NCI-H226 (cell line): ENCODE results near the gene EIF4H.
A peak's percentile ranks its signal among the peaks of the same experiment; 100 is the strongest.
"Not testable (repeated sequence)": the region's sequence is repeated elsewhere in the genome, so short reads cannot be mapped to it uniquely, and the experiment has no call there.

Source experiments
- DNase-seq: peaks from one replicate; pipeline ENCODE4 v3.0.0-alpha.2; 2015

Gene EIF4H

DNA sequence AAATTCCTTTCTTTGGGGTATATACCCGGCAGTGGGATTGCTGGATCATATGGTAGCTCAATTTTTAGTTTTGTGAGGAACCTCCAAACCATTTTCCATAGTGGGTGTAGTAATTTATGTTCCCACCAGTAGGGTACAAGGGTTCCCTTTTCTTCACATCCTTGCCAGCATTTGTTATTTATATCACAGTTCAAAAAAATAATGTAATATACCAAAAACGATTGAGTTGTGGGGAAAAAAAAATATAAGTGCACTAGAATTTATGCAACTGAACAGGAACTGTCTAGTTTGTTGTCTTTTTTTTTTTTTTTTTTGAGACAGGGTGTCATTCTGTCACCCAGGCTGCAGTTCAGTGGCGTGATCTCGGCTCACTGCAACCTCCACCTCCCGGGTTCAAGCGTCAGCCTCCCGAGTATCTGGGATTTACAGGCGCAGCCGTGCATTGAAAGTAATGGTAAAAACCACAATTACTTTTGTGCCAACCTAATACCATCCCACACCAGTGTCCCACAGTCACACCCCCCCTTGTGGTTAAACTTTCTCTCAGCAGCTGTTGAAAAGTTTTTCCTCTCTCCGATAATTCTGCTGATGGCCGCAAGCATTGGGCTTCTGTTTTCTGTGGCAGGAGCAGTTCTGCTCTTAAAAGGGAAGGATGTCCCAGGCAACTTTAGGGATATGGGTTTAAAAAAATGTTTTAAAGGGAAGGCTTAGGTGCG is 28.8 kb downstream of the EIF4H start:
- DNase-seq: peak; percentile 26

DNA sequence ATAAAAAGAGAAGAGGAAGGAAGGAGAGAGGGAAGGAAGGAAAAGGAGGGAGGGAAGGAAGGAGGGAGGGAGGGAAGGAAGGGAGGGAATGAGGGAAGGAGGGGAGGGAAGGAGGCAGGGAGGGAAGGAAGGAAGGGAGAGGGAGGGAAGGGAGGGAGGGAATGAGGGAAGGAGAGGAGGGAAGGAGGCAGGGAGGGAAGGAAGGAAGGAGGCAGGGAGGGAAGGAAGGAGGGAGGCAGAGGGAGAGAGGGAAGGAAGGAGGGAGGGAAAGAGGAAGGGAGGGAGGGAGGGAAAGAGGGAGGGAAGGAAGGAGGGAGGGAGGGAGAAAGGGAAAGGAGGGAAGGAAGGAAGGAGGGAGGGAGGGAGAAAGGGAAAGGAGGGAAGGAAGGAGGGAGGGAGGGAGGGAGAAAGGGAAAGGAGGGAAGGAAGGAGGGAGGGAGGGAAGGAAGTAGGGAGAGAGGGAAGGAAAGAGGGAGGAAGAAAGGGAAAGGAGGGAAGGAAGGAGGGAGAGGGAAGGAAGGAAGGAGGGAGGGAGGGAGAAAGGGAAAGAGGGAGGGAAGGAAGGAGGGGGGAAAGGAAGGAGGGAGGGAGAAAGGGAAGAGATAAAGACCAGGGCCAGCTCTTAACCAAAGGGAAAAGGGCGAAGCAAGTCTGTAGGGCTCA is 29.9 kb downstream of the EIF4H start:
- no peak for DNase-seq

DNA sequence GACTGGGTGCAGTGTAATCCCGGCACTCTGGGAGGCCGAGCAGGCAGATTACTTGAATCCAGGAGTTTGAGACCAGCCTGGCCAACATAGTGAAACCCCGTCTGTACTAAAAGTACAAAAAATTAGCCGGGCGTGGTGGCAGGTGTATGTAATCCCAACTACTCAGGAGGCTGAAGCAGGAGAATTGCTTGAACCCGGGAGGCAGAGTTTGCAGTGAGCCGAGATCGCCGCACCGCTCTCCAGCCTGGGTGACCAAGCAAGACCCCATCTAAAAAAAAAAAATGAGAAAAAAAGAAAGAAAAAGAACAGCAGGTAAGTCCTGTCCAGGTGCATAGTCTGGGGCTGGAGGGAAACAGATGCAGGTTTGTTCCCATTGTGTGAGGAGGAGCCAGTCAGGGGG is 31.9 kb downstream of the EIF4H start:
- DNase-seq: not testable (repeated sequence)

DNA sequence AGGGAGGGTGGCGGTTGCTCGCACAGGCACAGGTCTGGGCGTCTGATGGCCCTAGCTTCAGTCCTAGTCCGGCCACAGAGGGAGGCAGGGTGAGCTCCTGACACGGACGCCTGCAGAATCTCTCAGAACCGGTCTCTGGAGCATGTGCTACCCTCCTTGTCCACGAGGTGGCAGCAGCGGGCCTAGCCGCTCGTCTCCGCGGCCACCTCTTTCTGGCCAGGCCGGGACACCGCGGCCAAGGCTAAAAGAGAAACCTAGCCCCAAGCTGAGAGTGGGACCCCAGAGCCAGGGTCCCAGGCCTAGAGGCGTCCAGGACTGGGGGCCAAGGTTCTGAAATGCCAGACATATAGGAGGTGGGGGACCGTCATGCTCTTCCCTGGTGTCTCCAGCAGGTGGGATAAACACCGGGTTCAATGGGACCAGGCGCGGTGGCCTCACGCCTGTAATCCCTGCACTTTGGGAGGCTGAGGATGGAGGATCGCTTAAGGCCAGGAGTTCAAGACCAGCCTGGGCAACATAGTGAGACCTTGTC is 32.5 kb downstream of the EIF4H start:
- DNase-seq: peak; percentile 53

DNA sequence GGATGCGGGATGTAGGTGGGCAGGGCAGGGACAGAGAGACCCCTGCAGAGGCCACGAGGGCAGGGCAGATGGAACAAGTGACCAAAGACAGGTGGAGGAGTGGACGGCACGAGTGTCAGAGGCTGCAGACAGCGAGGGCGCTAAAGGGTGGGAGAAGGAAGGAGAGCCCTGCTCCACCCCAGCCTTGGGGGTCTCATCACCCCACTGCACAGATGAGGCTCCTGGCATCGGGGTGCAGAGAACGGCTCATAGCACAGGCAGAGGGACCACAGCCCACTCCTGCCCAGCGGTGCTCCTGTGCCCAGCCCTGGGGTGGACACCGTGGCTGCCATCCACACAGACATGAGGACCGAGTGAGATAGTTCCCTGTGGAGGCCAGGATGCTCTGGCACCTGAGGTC is 33.4 kb downstream of the EIF4H start:
- DNase-seq: no peak

DNA sequence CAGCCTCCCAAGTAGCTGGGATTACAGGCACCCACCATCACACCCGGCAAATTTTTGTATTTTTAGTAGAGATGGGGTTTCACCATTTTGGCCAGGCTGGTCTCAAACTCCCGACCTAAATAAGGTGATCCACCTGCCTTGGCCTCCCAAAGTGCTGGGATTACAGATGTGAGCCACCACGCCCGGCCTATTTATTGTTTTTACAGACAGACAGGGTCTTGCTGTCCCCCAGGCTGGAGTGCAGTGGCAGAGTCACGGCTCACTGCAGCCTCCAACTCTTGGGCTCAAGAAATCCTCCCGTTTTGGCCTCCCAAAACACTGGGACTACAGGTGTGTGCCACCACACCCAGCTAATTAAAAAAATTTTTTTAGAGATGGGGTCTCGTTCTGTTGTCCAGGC is 34.1 kb downstream of the EIF4H start:
- not testable (repeated sequence) for DNase-seq

DNA sequence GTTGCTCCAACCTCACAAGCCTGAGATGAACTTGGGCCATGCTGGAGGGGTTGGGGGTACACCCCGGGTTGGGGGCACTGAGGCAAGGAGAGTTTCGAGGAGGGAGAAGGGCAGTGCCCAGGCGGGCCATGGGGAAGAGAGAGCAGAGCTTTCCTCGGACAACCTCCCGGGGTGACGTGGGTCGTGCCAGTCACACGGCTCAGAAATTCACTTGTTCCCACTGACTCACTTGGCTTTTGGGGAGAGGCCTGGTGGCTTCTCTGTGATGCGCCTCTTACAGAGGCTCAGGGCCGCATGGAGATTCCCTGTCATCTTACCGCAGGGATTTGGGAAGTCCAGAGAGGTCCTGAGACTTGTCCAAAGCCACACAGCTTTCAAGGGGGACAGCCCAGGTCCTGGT is 38.5 kb downstream of the EIF4H start:
- no peak for DNase-seq

DNA sequence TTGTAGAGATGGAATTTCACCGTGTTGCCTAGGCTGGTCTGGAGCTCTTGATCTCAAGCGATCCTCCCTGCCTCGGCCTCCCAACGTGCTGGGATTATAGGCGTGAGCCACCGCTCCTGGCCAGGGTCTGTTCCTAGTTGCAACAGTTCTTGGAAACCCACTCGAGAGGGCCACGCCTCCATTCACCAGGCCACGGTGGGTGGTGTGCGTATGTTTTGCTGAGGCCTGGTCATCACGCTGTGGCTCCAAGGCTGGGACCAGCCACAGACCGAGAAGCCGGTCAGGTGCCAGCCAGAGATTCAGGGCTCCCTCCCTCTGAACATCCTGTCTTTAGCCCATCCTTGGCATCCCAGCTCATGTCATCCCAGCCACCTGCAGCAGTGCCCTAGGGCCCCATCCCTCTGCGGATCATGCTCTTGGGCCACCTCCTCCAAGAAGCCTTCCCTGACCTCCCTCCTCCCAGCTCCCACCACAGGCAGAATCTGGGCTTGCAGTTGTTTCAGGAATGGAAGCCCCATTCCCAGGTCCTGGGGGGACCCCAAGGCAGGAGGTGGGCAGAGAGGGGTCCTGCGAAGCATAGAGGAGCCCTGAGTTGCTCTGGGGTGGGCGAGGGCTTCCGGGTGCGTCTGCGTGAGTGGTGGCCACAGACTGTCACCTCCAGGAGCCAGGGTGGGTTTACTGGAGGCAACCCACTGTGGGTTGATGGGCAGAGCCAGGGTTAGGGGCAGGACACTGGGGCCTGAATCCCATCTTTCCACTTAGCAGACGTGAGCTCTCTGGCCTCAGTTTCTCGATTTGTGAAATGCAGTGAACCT is 40.9 kb downstream of the EIF4H start:
- no peak for DNase-seq

DNA sequence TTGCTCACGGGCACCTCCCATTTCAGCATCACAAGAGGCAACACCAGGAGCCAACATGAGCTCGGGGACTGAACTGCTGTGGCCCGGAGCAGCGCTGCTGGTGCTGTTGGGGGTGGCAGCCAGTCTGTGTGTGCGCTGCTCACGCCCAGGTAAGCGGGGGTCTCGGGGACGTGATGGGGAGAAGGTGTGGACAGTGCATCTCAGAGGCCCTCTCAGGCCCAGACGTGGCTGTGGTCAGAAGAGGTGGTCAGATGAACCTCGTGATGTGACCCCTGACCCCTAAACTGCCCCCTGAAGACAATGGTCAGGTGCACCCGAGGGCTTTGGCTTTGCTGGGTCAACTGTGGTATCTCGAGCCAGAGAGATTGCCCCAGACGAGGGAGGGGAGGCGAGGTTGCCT is 41.8 kb downstream of the EIF4H start:
- DNase-seq: no peak

DNA sequence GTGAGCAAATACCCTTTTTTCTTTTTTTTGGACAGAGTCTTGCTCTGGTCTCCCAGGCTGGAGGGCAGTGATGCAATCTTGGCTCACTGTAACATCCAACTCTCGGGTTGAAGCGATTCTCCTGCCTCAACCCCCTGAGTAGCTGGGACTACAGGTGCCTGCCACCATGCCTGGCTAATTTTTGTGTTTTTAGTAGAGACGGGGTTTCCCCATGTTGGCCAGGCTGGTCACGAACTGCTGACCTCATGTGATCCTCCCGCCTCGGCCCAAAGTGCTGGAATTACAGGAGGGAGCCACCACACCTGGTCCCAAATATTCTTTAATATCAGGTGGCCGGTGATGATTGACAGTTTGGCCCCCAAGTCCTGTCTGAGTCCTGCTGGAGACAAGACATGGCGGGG is 42.2 kb downstream of the EIF4H start:
- DNase-seq: no peak

DNA sequence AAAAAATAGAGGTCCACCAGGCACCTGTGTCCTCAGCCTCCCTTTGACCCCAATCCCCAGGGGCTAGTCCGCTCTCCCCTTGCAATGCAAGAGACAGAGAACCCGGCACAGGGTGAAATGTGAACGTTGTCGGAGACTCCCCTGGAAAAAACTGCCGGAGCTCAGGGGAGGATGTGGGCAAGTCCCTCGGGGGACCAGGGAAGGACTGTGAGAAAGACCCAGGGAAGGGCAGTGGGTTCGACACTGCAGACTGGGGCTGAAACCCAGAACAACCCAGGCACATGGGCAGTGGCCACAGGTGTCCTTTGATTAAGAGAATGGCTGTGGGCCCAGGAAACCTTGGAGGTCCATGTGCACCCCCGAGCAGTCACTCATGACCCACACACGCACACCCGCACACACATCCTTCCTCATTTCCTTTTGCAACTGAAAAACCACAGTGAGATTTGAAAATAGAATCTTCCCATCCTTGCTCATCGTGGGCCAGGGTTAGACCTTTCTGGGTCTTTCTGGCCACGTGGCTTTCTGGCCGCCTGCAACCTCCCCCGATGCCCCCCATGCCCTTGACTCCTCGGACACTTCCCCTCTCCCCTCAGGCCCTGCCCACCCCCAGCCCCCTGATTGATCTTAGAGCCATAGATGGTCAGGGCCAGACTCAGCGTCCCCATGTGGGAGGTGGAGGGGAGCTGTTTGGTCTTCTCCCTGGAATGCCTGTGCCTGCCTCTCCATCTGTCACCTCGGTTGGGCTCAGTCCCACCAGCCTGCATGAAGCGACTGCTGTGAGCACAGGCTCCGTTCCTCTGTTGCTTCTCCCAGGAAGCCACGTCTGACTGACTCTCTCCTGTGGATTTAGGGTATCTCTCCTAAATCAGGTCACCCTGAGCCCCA is 43.5 kb downstream of the EIF4H start:
- no peak for DNase-seq

DNA sequence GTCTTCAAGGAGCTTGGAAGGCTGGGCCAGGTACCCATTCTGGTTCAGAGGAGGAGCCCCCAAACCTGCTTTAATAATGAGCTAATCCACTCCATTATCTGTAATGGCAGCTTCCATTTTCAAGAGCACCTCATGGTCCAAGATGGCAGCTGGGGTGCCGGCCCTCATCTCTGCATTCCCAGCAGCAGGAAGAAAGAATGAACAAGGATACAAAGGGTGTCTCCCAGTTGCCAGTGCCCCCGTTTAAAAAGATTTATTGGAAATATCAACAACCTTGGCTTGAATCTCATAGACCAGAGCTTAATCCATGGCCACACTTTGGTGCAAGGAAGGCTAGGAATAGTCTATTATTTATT is 44.2 kb downstream of the EIF4H start:
- DNase-seq: no peak

DNA sequence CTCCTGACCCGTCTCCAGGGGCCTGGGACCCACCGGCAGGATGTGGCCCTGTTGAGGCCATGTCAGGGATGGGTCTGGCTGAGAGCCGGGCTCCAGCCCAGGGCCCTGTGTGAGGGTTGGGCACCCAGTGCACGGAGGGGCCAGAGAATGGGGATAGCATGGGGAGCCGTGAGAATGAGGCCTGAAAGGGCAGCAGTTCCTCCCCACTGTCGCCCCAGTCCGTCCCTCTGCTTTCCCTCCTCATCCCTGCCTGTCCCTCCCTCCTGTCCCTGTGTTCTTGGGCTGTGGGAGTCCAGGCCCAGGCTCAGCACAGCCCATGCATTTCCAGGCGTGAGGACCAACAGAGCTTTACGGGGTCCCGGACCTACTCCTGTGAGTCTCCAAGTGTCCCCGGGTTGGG is 45.3 kb downstream of the EIF4H start:
- no peak for DNase-seq

DNA sequence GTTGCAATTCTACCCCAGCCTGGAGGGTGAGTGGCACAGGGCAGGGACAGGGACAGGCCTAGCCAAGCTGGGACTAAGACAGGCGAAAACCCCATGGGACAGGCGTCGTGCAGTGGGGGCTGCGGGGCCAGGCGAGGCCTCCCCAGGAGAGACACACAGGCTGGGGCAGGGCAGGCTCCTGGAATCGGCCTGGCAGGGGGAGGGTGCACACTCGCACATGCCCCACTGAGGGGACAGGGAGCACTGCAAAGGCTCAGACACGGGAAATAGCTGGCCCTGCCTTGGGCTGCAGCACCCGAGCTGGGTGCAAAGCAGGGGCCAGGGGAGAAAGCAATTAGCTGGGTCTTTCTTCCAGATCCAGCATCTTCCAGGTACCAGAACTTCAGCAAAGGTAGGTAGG is 46.1 kb downstream of the EIF4H start:
- no peak for DNase-seq

DNA sequence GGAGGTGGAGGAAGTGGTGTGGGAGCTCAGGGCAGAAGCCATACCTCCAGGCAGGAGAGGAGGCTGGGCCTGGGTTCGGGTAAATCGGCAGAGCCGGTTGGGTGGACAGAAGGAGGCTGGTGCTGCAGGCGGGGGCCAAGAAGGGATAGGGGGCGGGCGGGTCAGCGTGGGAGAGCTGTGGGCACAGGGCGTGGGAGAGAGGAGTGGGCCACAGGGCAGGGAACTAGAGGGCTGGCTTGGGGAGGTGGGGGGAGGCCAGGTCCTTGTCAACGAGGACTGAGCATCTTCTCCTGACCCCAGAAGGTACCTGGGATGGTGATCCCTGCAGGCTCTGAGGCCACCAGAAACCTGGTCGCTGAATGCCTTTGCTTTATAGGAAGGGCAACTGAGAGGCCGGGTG is 47.6 kb downstream of the EIF4H start:
- DNase-seq: no peak

DNA sequence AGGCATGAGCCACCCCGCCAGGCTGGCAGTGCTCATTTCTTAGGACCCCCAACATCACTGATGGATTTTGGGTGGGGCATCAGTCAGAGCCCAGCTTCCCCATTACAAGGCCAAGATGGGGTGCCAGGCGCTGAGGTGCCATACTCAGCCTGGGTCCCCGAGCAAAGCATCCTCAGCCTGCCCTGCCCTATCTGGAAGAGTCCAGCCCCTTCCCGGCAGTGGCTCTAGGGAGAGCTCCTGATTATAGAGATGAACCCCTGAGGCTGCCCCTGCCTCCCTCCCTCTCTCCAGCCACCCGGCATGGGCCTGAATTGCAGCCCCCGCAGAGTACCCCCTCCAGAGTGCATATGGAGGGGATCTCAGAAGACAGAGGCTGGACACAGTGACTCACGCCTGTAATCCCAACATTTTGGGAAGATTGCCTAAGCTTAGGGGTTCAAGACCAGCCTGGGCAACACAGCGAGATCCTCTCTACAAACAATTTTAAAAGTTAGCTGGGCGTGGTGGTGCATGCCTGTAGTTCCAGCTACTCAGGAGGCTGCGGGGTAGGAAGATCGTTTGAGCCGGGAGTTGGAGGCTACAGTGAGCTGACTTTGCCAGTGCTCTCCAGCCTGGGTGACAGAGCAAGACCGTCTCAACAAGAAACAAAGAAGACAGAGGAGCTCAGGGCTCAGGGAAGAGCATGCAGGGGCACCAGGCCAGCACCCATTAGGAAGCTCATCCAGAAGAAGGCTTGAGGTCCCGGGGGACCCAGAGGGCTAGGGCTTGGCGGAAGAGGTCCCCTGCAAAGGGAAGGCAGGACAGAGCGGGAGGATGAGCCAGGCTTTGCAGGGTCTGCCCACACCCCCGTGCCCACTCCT is 48.9 kb downstream of the EIF4H start:
- no peak for DNase-seq

DNA sequence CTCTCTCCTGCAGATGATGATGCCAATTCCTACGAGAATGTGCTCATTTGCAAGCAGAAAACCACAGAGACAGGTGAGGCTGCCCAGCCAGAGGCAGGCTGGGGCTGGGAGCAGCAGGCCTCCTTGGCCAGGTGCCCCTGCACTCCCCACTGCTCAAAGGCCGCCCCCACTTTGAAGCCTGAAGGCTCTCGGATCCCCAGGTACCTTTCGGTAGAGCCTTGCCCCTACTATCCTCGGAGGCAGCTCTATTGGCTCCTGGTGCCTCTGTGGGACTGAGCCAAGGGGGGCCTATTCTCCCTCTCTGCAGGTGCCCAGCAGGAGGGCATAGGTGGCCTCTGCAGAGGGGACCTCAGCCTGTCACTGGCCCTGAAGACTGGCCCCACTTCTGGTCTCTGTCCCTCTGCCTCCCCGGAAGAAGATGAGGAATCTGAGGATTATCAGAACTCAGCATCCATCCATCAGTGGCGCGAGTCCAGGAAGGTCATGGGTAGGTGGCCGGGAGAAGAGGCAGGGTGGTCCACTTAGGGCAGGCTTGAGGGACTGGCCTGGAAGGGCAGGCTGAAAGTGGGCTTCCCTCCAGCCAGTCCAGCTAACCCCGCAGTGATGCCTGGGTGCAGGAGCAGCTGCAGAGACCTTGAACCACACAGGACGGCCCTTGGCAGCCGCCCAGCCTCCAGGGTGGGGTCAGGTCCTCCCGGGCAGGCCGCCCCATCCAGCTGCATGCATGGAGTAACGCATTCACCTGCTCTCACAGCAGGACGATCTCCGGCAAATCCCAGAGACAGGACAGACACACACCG is 49.8 kb downstream of the EIF4H start:
- DNase-seq: no peak

DNA sequence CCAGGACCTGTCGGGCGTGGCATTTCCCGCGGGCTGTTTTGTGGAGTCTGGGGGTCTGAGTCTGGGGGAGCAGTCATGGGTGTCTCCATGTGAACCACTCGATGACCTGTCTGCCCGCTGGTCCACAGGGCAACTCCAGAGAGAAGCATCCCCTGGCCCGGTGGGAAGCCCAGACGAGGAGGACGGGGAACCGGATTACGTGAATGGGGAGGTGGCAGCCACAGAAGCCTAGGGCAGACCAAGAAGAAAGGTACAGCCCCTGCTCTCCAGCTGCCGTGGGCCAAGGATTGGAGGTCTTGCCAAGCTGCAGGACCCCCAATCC is 50.3 kb downstream of the EIF4H start:
- no peak for DNase-seq

DNA sequence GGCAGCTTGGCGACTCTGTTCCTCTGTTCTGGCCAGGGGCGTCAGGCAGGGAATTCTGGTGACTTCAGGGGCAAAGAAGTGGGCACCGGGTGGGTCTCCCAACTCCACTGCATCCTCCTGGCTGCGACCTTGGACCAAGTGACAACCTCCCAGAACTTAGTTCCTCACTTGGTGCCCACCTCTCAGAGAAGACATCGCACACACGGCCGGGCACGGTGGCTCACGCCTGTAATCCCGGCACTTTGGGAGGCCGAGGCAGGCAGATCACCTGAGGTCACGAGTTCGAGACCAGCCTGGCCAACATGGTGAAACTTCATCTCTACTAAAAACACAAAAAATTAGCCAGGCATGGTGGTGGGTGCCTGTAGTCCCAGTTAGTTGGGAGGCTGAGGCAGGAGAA is 50.8 kb downstream of the EIF4H start:
- not testable (repeated sequence) for DNase-seq

DNA sequence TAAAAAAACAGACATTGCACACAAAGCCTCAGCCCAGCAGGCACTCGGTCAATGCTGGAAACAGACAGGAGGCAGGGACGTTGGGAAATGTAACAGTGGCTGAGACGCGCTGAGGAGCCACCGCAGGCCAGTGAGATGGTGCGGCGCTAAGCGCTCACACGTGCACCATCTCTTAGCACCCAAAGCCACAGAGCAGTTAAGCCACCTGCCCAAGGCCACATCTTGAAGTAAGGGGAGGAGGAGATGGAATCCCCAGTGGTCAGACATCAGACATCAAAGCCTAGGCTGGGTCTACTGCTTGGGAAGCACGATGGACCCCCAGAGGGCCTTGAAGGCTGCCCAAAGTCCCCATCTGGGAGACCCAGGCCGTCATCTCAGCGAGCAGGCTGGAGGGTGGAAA is 51.2 kb downstream of the EIF4H start:
- no peak for DNase-seq

DNA sequence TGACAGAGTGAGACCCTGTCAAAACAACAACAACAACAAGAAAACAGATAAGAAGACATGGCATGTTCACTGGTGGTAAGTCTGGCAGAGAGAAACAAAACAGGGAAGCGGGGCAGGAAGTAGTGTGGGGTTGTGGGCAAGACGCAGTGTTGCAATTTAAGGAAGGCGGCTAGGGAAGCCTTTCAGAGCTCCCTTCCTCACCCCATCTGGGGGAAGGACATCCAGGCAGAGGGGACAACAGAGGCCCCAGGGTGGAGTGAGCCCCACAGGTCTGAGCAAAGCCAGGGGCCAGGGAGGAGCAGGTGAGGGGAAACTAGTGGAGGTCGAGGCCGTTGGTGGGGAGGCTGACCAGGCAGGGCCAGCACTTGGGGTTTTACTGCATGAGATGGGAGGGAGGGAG is 52.5 kb downstream of the EIF4H start:
- DNase-seq: no peak
